SK-N-SH (cell line): ENCODE results near the gene PTOV1.

Source experiments
- CHD2 ChIP-seq: fragments of 150-350 bp; IDR thresholded peaks from 2 replicates; pipeline ENCODE4 v1.6.1; 2018; ENCODE audit warnings: low read length; ENCODE audit not compliant: partially characterized antibody
- CTCF ChIP-seq: fragments of 200-600 bp; sonication (generic); IDR thresholded peaks from 2 replicates; pipeline ENCODE4 v1.6.1; 2017; ENCODE audit warnings: antibody characterized with exemption, mild to moderate bottlenecking, moderate library complexity
- ELF1 ChIP-seq: IDR thresholded peaks from 2 replicates; pipeline ENCODE4 v1.4.0; 2012
- EP300 ChIP-seq, 2 experiments: IDR thresholded peaks; 2 replicates each; pipeline versions ENCODE4 v1.4.0 to v1.6.1; 2012; ENCODE audit warnings: borderline replicate concordance in 1 of 2, low read depth in 1 of 2, low read length in 1 of 2
- EZH2phosphoT487 ChIP-seq: fragments of 200-600 bp; sonication (generic); IDR thresholded peaks from 2 replicates; pipeline ENCODE4 v1.6.1; 2017; ENCODE audit warnings: low read depth, mixed run types, mild to moderate bottlenecking, antibody characterized with exemption, moderate library complexity, borderline replicate concordance
- JUND ChIP-seq: IDR thresholded peaks from 2 replicates; pipeline ENCODE4 v1.4.0; 2012
- MAX ChIP-seq: IDR thresholded peaks from 2 replicates; pipeline ENCODE4 v1.4.0; 2012; ENCODE audit warnings: low read depth
- POLR2AphosphoS5 ChIP-seq: IDR thresholded peaks from 2 replicates; pipeline ENCODE4 v1.6.1; 2012; ENCODE audit warnings: low read depth, low read length
- RCOR1 ChIP-seq: fragments of 150-350 bp; IDR thresholded peaks from 2 replicates; pipeline ENCODE4 v1.6.1; 2017; ENCODE audit warnings: antibody characterized with exemption, low read length
- SMC3 ChIP-seq: IDR thresholded peaks from 2 replicates; pipeline ENCODE4 v1.6.1; 2012; ENCODE audit warnings: low read depth, low read length, improper control_type of control experiment
- USF2 ChIP-seq: fragments of 150-350 bp; IDR thresholded peaks from 2 replicates; pipeline ENCODE4 v1.6.1; 2017; ENCODE audit warnings: antibody characterized with exemption, low read length, low read depth, borderline replicate concordance

- no peak for TF ChIP-seq EZH2phosphoT487
- TF ChIP-seq CHD2: no peak
- no peak for TF ChIP-seq RCOR1
- no peak for TF ChIP-seq CTCF
- TF ChIP-seq ELF1: no peak
- TF ChIP-seq USF2: no peak
- no peak for TF ChIP-seq EP300 (IDR thresholded peaks at IDR 0.05; ENCODE audit: borderline replicate concordance in 1 of 2, low read depth in 1 of 2, low read length in 1 of 2)
- TF ChIP-seq POLR2AphosphoS5: no peak
- no peak for TF ChIP-seq MAX
- no peak for TF ChIP-seq SMC3
- TF ChIP-seq JUND: no peak
Measured at GRCh38 chr19:49814010-49814409, 36.9 kb upstream of the PTOV1 start.
